Measurements from ENCODE around the gene MYOM1.

GRCh38 chr18:3102983-3103382 lies 116.8 kb downstream of the MYOM1 start:
- no peak for TF ChIP-seq CTCF (IDR thresholded peaks at IDR 0.05; ENCODE audit: poor library complexity)
- no peak for TF ChIP-seq EZH2 (IDR thresholded peaks at IDR 0.05; ENCODE audit: borderline replicate concordance)

Measured in hepatocyte (in vitro differentiated cells).